HepG2 (cell line): ENCODE data around the gene CCDC34. TPM values are rescaled to one million over a fixed set of nuclear protein-coding genes. Genes with fewer than 3 reads are reported as not detected.

Source experiments
- ATAC-seq: fragments of 200-7000 bp; cut with Tn5 transposase; 3 replicates; pipeline ENCODE4 v1.9.1; 2020; ENCODE audit warnings: mild to moderate bottlenecking, moderate library complexity
- BruUV-seq: library from RNA; stranded (reverse); fragments of 400-500 nt; replicated peaks from 2 replicates; lab custom pipeline; 2021; lab: Mats Ljungman, UMichigan
- CTCF ChIA-PET: fragments of 300-600 bp; formaldehyde crosslinking; extraction: SDS; loops from one replicate; lab custom pipeline; 2021; ENCODE audit warnings: low total read pairs, inconsistent platforms, low intra/inter-chr PET ratio; lab: Yijun Ruan, JAX
- POLR2A ChIA-PET: fragments of 350-600 bp; sonication (Branson Sonifier 250); formaldehyde crosslinking; loops from one replicate; lab custom pipeline; 2020; ENCODE audit warnings: antibody characterized with exemption, inconsistent platforms; lab: Yijun Ruan, JAX
- DNase-seq: peaks from one replicate; pipeline ENCODE4 v3.0.0-alpha.2; 2015; ENCODE audit warnings: low spot score
- FAIRE-seq: peaks from 3 replicates; lab custom pipeline; 2011; peaks lifted over from hg19 to GRCh38; lab: Jason Lieb, UNC
- H2AFZ ChIP-seq: one replicate; pipeline ENCODE4 v1.6.1; 2011; ENCODE audit warnings: low read length, inconsistent platforms
- H3K27ac ChIP-seq: fragments of 300-600 bp; 3 replicates; pipeline ENCODE4 v1.8.0; 2011; ENCODE audit warnings: mixed run types, mild to moderate bottlenecking, mixed read lengths, low read length, inconsistent platforms; ENCODE audit not compliant: insufficient read depth; ENCODE audit errors: extremely low read length
- H3K27me3 ChIP-seq, 2 experiments: fragments of 200-600 bp in 1 of 2; 2 replicates in 1 of 2; 3 replicates in 1 of 2; pipeline versions ENCODE4 v1.6.0 to v1.8.0; 2011; ENCODE audit warnings: low read length in 2 of 2, mild to moderate bottlenecking in 2 of 2, moderate library complexity in 2 of 2, inconsistent platforms in 1 of 2; ENCODE audit not compliant: insufficient read depth in 2 of 2, control insufficient read depth in 1 of 2
- H3K36me3 ChIP-seq, 2 experiments: fragments of 200-600 bp in 1 of 2; replicated peaks in 1 of 2; 2 replicates in 1 of 2; 3 replicates in 1 of 2; pipeline versions ENCODE4 v1.5.1 to v1.8.0; 2011; ENCODE audit warnings: low read length in 2 of 2, inconsistent platforms in 1 of 2; ENCODE audit not compliant: insufficient read depth in 2 of 2, control insufficient read depth in 1 of 2
- H3K4me1 ChIP-seq: 2 replicates; pipeline ENCODE4 v1.5.1; 2012; ENCODE audit warnings: low read length, inconsistent platforms; ENCODE audit not compliant: insufficient read depth
- H3K4me2 ChIP-seq: 2 replicates; pipeline ENCODE4 v1.6.0; 2011; ENCODE audit warnings: low read depth, low read length, inconsistent platforms
- H3K4me3 ChIP-seq, 3 experiments: fragments of 200-600 bp in 1 of 3; sonication (generic), shearing (Covaris generic) in 1 of 3; replicated peaks in 1 of 3; 2 replicates each; pipeline ENCODE4 v1.5.1; 2011 to 2016; ENCODE audit warnings: low read length in 3 of 3, inconsistent platforms in 2 of 3, low read depth in 2 of 3, mild to moderate bottlenecking in 2 of 3, control low read depth in 1 of 3, mixed read lengths in 1 of 3; ENCODE audit not compliant: insufficient read depth in 1 of 3
- H3K79me2 ChIP-seq: one replicate; pipeline ENCODE4 v1.6.1; 2011; ENCODE audit warnings: low read length, inconsistent platforms; ENCODE audit not compliant: insufficient read depth
- H3K9ac ChIP-seq: 2 replicates; pipeline ENCODE4 v1.6.0; 2011; ENCODE audit warnings: mild to moderate bottlenecking, low read depth, low read length, inconsistent platforms; ENCODE audit not compliant: insufficient read depth
- H3K9me3 ChIP-seq: 2 replicates; pipeline ENCODE4 v1.5.1; 2012; ENCODE audit warnings: mild to moderate bottlenecking, low read length
- H4K20me1 ChIP-seq: 2 replicates; pipeline ENCODE4 v1.6.0; 2011; ENCODE audit warnings: inconsistent platforms, mild to moderate bottlenecking, low read length, moderate library complexity; ENCODE audit not compliant: insufficient read depth
- AGO2 ChIP-seq: fragments of 200-400 bp; formaldehyde crosslinking; optimal IDR thresholded peaks from 2 replicates; pipeline ENCODE3; 2017; ENCODE audit warnings: mild to moderate bottlenecking, low read depth, low read length, moderate library complexity
- AHR ChIP-seq: IDR thresholded peaks from 2 replicates; pipeline ENCODE4 v1.6.1; 2018; ENCODE audit warnings: missing genetic modification reagents, missing compliant biosample characterization
- DNMT1 ChIP-seq: sonication (generic); formaldehyde crosslinking; IDR thresholded peaks from 2 replicates; pipeline ENCODE4 v1.5.1; 2020; ENCODE audit warnings: mild to moderate bottlenecking, missing genetic modification reagents
- MAFF ChIP-seq: IDR thresholded peaks from 2 replicates; pipeline ENCODE4 v1.6.1; 2011; ENCODE audit warnings: low read depth, low read length, improper control_type of control experiment
- MAFK ChIP-seq, 2 experiments: IDR thresholded peaks in 1 of 2; conservative IDR thresholded peaks in 1 of 2; 2 replicates each; pipeline ENCODE4 v1.6.1; 2011; ENCODE audit warnings: improper control_type of control experiment in 2 of 2, low read length in 2 of 2
- SRSF1 ChIP-seq: fragments of 200-400 bp; formaldehyde crosslinking; optimal IDR thresholded peaks from 2 replicates; pipeline ENCODE3; 2017; ENCODE audit warnings: mild to moderate bottlenecking, low read depth, low read length, moderate library complexity
- ZNF260 ChIP-seq: sonication (generic); formaldehyde crosslinking; IDR thresholded peaks from 2 replicates; pipeline ENCODE4 v1.4.0; 2020; ENCODE audit warnings: missing genetic modification reagents, low read depth, mild to moderate bottlenecking, borderline replicate concordance
- ZNF496 ChIP-seq: sonication (generic); formaldehyde crosslinking; IDR thresholded peaks from 2 replicates; pipeline ENCODE4 v1.8.1; 2023; ENCODE audit warnings: mild to moderate bottlenecking, moderate library complexity, missing genetic modification reagents; ENCODE audit not compliant: insufficient replicate concordance
- ZNF510 ChIP-seq: sonication (generic); formaldehyde crosslinking; IDR thresholded peaks from 2 replicates; pipeline ENCODE4 v1.4.0; 2020; ENCODE audit warnings: low read depth, mild to moderate bottlenecking, missing genetic modification reagents
- ZNF564 ChIP-seq: sonication (generic); formaldehyde crosslinking; IDR thresholded peaks from 2 replicates; pipeline ENCODE4 v1.8.1; 2023; ENCODE audit warnings: mild to moderate bottlenecking, missing genetic modification reagents
- ZNF670 ChIP-seq: sonication (generic); formaldehyde crosslinking; IDR thresholded peaks from 2 replicates; pipeline ENCODE4 v1.8.0; 2022; ENCODE audit warnings: mild to moderate bottlenecking, missing genetic modification reagents, borderline replicate concordance
- ZSCAN30 ChIP-seq: sonication (generic); formaldehyde crosslinking; IDR thresholded peaks from 2 replicates; pipeline ENCODE4 v1.5.0; 2020; ENCODE audit warnings: mild to moderate bottlenecking, missing genetic modification reagents
- ZSCAN9 ChIP-seq: IDR thresholded peaks from 2 replicates; pipeline ENCODE4 v1.6.1; 2016; ENCODE audit warnings: borderline replicate concordance
- WGBS: methylation state at CpG from one replicate; pipeline ENCODE4 v1.1.6; 2017; ENCODE audit warnings: low lambda C conversion rate; 5-methylcytosine and 5-hydroxymethylcytosine counted together
- in situ Hi-C: cut with HindIII; loops from 2 replicates; pipeline ENCODE4 v1.10.0; 2017; ENCODE audit warnings: low pct_unique_long_range_greater_than_20kb; ENCODE audit not compliant: extremely low pct_ligation_motif_present
- intact Hi-C: fragments of 100-400 bp; cut with micrococcal nuclease; formaldehyde crosslinking; loops from one replicate; pipeline ENCODE4 v1.10.0; 2022; ENCODE audit not compliant: unreplicated experiment
- polyA plus RNA-seq, 8 experiments: library from polyadenylated mRNA; depleted of rRNA in 3 of 8; stranded (reverse) in 7 of 8; unstranded in 1 of 8; fragments of >200 nt; fragmentation: Illumina TruSeq in 4 of 8; extraction: Trizol in 4 of 8; gene quantifications; 2 replicates each; pipeline versions ENCODE4 v1.2.1 to v1.2.3, GENCODE V29; 2011 to 2016; ENCODE audit warnings: low read depth in 4 of 8, missing spikeins in 1 of 8, mixed read lengths in 1 of 8; ENCODE audit not compliant: insufficient read depth in 1 of 8
- total RNA-seq, 5 experiments: library from RNA; depleted of rRNA; stranded (reverse); fragments of >200 nt; fragmentation: Illumina TruSeq; extraction: Trizol; gene quantifications; 2 replicates each; pipeline ENCODE4 v1.2.3, GENCODE V29; 2016; ENCODE audit warnings: low read depth in 1 of 5

Gene CCDC34
- total and polyA plus RNA-seq, 2 of the 13 experiments (the other 11 are each of a cell fraction or from before 2014, with no cell fraction given): 7.6 to 34.3 TPM

DNA sequence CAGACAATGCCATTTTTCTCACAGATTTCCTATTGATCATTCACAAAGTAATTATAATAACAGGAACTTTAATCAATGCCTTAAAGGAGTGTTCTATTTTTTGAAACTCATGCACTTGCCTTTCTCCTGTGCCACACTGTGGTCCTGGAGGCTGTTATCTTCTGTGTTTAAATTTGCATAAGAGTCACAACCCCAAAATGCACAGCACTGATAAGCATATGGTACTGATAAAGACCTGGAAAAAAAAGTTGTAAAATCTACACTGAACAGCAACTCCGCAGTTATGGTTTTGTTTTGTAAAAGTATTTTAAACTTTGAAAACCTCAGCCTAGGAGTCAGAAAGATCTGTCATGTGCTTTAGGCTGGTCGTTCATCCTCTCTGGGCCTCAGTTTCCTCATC, 9.1 kb upstream of the CCDC34 start:
- in situ Hi-C loops: loop anchor here (5.0 kb wide), 1 partner anchor 100 kb away; the partner anchor contains the start of gene LGR4
- intact Hi-C loops: no loop called here
- Histone ChIP-seq H3K36me3 (peaks cover 18 to 55% of the 10 kb centered on the region in 2 experiments), H3K4me2 (no peak overlapping the region), H3K79me2 (peaks cover 2% of the 10 kb centered on the region), H3K27me3 (no peaks in the 10 kb centered on the region), H3K9me3 (no peaks in the 10 kb centered on the region), H3K27ac (peak overlapping the region; percentile 1), H2AFZ (no peak overlapping the region), H3K4me1 (peaks cover 44% of the 10 kb centered on the region), H4K20me1 (no peaks in the 10 kb centered on the region), H3K4me3 (no peak overlapping the region), H3K9ac (no peak overlapping the region)
- ATAC-seq (no peak), DNase-seq (no peak), FAIRE-seq (no peak)
- CTCF ChIA-PET: no interaction called here
- 100% methylated on average over 2 of the region's 2 CpGs for WGBS
- POLR2A ChIA-PET: interaction anchor here (1.3 to 1.4 kb wide), 2 partner anchors 24 to 101 kb away, joined by 3 to 4 read pairs; no protein-coding TSS in a partner anchor
- BruUV-seq: no TSS peak
- no peak for TF ChIP-seq ZNF496
- no peak for TF ChIP-seq AGO2
- TF ChIP-seq ZNF670 (CRISPR knock-in tag): no peak
- TF ChIP-seq ZSCAN9 (CRISPR knock-in tag): no peak
- no peak for TF ChIP-seq DNMT1 (CRISPR knock-in tag)
- no peak for TF ChIP-seq AHR (CRISPR knock-in tag)
- no peak for TF ChIP-seq MAFK (conservative IDR thresholded peaks at IDR 0.05 in 1 of 2, IDR thresholded peaks at IDR 0.05 in 1 of 2; ENCODE audit: low read length in 2 of 2)
- no peak for TF ChIP-seq SRSF1
- no peak for TF ChIP-seq ZNF564 (CRISPR knock-in tag)
- TF ChIP-seq ZSCAN30 (CRISPR knock-in tag): no peak

DNA sequence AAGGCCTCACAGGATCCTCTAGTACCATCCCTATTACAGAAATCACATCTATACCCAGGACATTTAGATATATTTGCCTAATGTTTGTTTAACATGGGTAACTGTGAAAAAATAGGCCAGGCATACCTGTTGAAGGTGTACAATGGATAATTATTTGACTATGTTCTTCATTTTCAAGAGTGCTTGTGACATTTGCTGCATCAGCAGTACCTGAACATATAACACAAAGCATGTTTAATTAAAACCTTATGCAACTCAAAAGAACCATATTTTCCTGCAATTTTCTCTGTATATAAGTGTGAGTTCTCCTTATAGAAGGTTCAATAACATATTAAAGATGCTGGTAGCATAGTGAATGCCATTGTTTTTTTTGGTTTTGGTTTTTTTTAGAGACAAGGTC, 8.5 kb upstream of the CCDC34 start:
- peaks cover 18 to 49% of the 10 kb centered on the region in 2 experiments for H3K36me3 ChIP-seq
- no TSS peak for BruUV-seq

More for the DNA sequence above, 8.5 kb upstream of the CCDC34 start:
- Histone ChIP-seq H3K27ac (no peak overlapping the region), H3K79me2 (peaks cover 2% of the 10 kb centered on the region), H3K4me3 (no peak overlapping the region), H3K4me2 (no peak overlapping the region), H2AFZ (no peak overlapping the region), H3K4me1 (peaks cover 38% of the 10 kb centered on the region), H3K9me3 (no peaks in the 10 kb centered on the region), H3K9ac (no peak overlapping the region), H3K27me3 (no peaks in the 10 kb centered on the region), H4K20me1 (no peaks in the 10 kb centered on the region)
- intact Hi-C loops: no loop called here
- DNase-seq: no peak
- FAIRE-seq: no peak
- POLR2A ChIA-PET: interaction anchor here (1.3 to 1.7 kb wide), 3 partner anchors 25 to 101 kb away, joined by 3 to 5 read pairs (median 4); no protein-coding TSS in a partner anchor
- TF ChIP-seq MAFK (conservative IDR thresholded peaks at IDR 0.05 in 1 of 2, IDR thresholded peaks at IDR 0.05 in 1 of 2; ENCODE audit: low read length in 2 of 2) (peak; percentile 67 to 86; a peak in 3 of 4 replicates), ZNF510 (CRISPR knock-in tag) (no peak), MAFF (peak; percentile 76), ZNF260 (CRISPR knock-in tag) (no peak)
- ATAC-seq: no peak
- in situ Hi-C loops: loop anchor here (5.0 kb wide), 1 partner anchor 101 kb away; the partner anchor contains the start of gene LGR4
- CTCF ChIA-PET: no interaction called here
